Osteocyte (in vitro differentiated cells): ENCODE data around the gene KDM5B. TPM values are rescaled to one million over a fixed set of nuclear protein-coding genes. Genes with fewer than 3 reads are reported as not detected.

Source experiments
- DNase-seq: peaks from one replicate; pipeline ENCODE4 v3.0.0; 2021; ENCODE audit warnings: mixed read lengths; ENCODE audit not compliant: unreplicated experiment; ENCODE audit errors: extremely low spot score
- H3K27ac Mint-ChIP-seq: one replicate; pipeline ENCODE4 v1.8.0; 2021; ENCODE audit warnings: mild to moderate bottlenecking, mixed read lengths; ENCODE audit not compliant: unreplicated experiment
- H3K27me3 Mint-ChIP-seq: one replicate; pipeline ENCODE4 v1.8.0; 2021; ENCODE audit warnings: mixed read lengths; ENCODE audit not compliant: unreplicated experiment
- H3K36me3 Mint-ChIP-seq: one replicate; pipeline ENCODE4 v1.8.0; 2021; ENCODE audit warnings: mixed read lengths; ENCODE audit not compliant: unreplicated experiment
- H3K4me1 Mint-ChIP-seq: one replicate; pipeline ENCODE4 v1.8.0; 2021; ENCODE audit warnings: mixed read lengths; ENCODE audit not compliant: unreplicated experiment
- H3K4me3 Mint-ChIP-seq: one replicate; pipeline ENCODE4 v1.8.0; 2021; ENCODE audit warnings: mild to moderate bottlenecking, moderate library complexity, mixed read lengths; ENCODE audit not compliant: unreplicated experiment
- H3K9me3 Mint-ChIP-seq: one replicate; pipeline ENCODE4 v1.8.0; 2021; ENCODE audit warnings: mixed read lengths; ENCODE audit not compliant: unreplicated experiment
- total RNA-seq: library from RNA; stranded (reverse); gene quantifications from 2 replicates; pipeline ENCODE4 v1.2.1, GENCODE V29; 2021
- TF ChIP-seq, protein P1 (sequence below): fragments of 200-600 bp; sonication (generic); IDR thresholded peaks from 2 replicates; pipeline ENCODE4 v1.5.0; 2021; ENCODE audit warnings: antibody characterized with exemption, mild to moderate bottlenecking, moderate library complexity

Gene KDM5B
- total RNA-seq, 1 donor from 2014 or later = 152 TPM

DNA sequence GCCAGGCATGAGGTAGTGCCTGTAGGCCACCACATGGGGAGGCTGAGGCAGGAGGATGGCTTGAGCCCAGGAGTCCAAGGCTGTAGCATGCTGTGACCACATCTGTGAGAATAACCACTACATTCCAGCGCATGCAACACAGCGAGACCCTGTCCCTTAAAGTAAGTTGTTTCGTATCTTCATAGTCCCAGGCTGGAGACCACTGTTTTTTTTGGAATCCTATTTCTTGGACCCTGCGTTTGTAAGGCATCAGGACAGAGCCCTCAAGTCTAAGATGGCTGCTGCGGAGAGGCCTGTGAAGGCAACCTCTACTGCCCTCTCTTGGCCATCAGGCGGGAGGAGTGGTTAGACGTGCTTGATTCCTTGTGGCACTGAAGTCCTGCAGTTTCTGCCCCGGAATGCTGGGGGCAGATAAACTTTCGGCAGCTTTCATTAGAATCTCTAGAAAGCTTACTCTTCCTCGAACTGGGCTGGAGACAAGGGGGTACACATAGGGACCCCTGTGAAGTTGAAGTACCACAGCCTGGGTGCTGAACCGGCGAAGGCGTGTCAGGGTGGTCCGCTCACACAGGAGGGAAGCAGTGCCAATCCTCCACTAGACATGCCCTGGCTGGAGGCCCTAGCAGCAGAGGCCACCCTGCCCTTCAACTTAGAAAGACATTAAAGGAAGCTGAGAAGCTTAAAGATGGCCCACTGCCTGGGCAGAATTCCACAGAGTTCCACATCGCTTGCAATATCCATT is 44.1 kb upstream of the KDM5B start:
- DNase-seq = no peak
- TF ChIP-seq, protein P1, sequence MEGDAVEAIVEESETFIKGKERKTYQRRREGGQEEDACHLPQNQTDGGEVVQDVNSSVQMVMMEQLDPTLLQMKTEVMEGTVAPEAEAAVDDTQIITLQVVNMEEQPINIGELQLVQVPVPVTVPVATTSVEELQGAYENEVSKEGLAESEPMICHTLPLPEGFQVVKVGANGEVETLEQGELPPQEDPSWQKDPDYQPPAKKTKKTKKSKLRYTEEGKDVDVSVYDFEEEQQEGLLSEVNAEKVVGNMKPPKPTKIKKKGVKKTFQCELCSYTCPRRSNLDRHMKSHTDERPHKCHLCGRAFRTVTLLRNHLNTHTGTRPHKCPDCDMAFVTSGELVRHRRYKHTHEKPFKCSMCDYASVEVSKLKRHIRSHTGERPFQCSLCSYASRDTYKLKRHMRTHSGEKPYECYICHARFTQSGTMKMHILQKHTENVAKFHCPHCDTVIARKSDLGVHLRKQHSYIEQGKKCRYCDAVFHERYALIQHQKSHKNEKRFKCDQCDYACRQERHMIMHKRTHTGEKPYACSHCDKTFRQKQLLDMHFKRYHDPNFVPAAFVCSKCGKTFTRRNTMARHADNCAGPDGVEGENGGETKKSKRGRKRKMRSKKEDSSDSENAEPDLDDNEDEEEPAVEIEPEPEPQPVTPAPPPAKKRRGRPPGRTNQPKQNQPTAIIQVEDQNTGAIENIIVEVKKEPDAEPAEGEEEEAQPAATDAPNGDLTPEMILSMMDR = peak; percentile 56
- Mint-ChIP-seq H3K4me3 (no peak overlapping the region), H3K27ac (no peak overlapping the region), H3K27me3 (no peaks in the 10 kb centered on the region), H3K9me3 (no peaks in the 10 kb centered on the region), H3K4me1 (no peaks in the 10 kb centered on the region), H3K36me3 (no peaks in the 10 kb centered on the region)

DNA sequence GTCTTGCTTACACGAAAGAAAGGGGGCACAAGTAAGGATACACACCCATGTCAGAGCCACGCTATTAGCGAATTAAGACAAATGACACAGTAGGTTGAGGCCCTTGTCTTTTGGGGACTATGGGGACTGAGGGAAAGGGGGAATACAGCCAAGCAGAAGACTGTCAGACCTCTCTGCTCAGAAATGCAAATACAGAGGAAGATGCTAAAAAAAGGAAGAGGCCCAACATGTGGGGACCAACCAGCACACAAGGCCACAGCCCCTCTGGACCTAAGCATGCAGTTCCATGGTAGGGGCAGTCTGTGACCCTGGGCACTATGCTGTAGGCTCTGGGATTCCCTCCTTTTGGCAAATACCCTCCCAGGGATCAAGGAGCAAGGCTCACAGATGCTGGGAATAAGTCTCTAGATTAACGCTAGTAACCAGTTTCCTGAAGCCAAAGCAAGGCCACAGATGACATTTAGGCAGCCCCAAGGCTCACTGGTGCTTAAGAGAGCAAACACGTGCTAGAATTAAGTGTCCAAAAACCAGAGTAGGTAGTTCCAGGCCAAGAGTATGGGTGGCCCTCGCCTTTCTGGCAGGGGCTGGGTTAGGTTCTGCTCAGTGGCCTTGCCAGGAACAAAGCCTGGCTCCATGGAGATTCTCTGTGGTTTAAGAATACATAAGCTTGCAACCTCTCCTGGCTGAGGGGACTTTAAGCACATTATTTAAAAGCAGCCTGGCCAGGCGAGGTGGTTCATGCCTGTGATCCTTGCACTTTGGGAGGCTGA is 42.6 kb upstream of the KDM5B start:
- H3K9me3 Mint-ChIP-seq = no peaks in the 10 kb centered on the region
- no peak for DNase-seq
- no peak overlapping the region for H3K27ac Mint-ChIP-seq
- H3K4me1 Mint-ChIP-seq = no peaks in the 10 kb centered on the region
- no peaks in the 10 kb centered on the region for H3K27me3 Mint-ChIP-seq
- H3K4me3 Mint-ChIP-seq = no peak overlapping the region
- no peaks in the 10 kb centered on the region for H3K36me3 Mint-ChIP-seq
- TF ChIP-seq, protein P1 = no peak

DNA sequence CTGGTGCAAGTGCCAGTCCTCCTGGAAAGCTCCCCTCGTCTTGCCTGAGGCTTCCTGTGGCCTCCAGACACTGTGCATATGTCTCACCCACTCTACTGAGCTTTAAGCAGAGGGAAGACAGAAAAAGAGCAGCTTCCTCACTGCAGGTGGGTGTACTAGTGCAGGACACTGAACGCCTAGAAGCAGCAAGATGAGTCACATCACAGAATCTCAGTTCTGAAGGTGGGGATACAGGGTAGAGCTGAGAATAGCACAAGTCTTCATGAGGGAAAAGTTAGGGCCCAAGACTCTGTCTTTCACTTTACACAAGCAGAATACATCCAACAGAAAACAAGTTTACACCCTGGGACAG is 39.9 kb upstream of the KDM5B start:
- no peaks in the 10 kb centered on the region for H3K9me3 Mint-ChIP-seq
- no peak overlapping the region for H3K4me3 Mint-ChIP-seq
- TF ChIP-seq, protein P1 = no peak
- no peaks in the 10 kb centered on the region for H3K27me3 Mint-ChIP-seq
- no peaks in the 10 kb centered on the region for H3K4me1 Mint-ChIP-seq
- no peaks in the 10 kb centered on the region for H3K36me3 Mint-ChIP-seq
- no peak for DNase-seq
- no peak overlapping the region for H3K27ac Mint-ChIP-seq

DNA sequence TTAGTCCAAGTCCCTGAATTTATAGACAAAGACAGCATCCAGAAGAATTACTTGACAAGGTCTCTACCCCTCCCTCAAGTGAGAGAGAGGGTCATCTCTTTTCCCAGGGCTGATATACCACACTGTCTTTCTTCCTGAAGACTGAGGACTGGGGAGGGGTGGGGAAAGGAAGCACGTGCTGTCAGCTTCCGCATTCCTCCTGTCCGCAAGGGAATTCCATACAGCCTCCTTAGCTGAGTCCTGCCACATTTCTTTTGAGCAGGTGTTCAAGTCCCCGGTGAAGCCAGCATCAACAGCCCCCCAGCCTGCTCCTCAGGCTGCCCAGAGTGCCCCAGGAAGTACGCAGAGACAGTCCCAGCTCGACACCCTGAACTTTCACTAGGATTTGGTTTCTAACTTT is 36.7 kb upstream of the KDM5B start:
- Mint-ChIP-seq H3K36me3 (no peaks in the 10 kb centered on the region), H3K9me3 (no peaks in the 10 kb centered on the region), H3K27me3 (no peaks in the 10 kb centered on the region), H3K4me3 (no peak overlapping the region), H3K27ac (no peak overlapping the region), H3K4me1 (no peaks in the 10 kb centered on the region)
- TF ChIP-seq, protein P1 = no peak
- no peak for DNase-seq

DNA sequence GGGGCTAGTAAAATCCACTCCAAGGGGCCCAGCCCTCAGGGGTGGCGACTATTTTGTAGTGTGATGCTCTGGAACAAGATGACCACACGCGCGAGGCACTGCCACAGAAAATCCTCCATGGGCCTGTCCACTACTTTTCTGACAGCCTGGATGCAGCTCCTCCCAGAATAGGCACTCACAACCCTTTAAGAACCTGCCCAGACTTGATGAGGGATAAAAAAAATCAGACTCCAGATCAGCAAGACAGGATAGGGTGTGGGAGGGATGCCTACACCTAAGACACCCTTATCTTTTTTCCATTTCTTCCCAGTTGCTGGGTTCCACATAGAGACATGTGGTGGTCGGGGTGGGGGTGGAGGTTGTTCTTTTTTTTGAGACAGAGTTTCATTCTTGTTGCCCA is 36.0 kb upstream of the KDM5B start:
- TF ChIP-seq, protein P1 = no peak

More for the DNA sequence above, 36.0 kb upstream of the KDM5B start:
- H3K4me3 Mint-ChIP-seq = no peak overlapping the region
- H3K36me3 Mint-ChIP-seq = no peaks in the 10 kb centered on the region
- H3K27me3 Mint-ChIP-seq = no peaks in the 10 kb centered on the region
- no peak for DNase-seq
- no peaks in the 10 kb centered on the region for H3K4me1 Mint-ChIP-seq
- H3K9me3 Mint-ChIP-seq = no peaks in the 10 kb centered on the region
- H3K27ac Mint-ChIP-seq = no peak overlapping the region
